ENCODE results near the gene KLHL12.
A peak's percentile ranks its signal among the peaks of the same experiment; 100 is the strongest.
"Not testable (repeated sequence)": the region's sequence is repeated elsewhere in the genome, so short reads cannot be mapped to it uniquely, and the experiment has no call there.

The KLHL12 gene

DNA sequence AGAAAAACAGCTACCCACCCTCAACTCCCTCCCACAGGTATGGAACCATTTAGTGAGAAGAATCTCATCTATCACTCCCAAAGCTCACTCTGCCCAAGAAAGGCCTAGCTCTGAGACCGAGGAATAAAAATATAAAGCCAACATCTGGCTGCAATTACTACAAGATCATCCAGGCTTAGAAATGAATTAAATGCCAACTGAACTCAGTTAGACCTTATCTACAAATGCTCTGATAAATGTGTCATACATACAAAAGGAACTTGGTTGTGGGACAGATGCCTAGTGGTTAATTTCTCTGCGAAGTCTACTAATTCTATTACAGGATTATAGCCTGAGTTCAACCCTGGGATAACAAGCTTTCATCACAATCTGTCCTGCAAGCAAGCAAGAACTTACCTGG, 24.4 kb upstream of the KLHL12 start:
- no peak for DNase-seq

- DNase-seq: no peak
Measured at GRCh38 chr1:202945483-202945882, 18.4 kb upstream of the KLHL12 start.

DNA sequence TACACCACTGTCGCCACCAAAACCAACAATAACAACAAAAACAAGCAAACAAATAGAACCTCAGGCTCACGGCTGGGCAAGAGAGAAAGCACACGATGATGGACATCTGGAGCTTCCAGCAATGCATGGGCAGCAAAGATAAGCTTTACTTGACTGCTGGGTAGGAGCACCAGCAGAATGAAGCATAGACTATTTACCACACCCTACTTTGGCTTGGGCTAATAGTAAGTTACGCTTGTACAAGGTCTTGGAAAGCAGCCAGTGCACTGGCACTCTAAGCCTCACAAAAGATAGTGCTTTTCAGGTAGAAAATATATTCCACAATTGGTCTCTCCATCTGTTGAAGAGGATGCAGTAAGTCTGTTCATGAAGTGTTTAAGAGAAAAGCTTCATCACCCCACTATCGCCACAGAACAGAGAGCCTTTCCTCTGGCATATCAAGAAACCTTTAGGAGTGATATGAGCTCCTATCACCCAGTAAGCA, 17.4 kb upstream of the KLHL12 start:
- no peak for DNase-seq

DNA sequence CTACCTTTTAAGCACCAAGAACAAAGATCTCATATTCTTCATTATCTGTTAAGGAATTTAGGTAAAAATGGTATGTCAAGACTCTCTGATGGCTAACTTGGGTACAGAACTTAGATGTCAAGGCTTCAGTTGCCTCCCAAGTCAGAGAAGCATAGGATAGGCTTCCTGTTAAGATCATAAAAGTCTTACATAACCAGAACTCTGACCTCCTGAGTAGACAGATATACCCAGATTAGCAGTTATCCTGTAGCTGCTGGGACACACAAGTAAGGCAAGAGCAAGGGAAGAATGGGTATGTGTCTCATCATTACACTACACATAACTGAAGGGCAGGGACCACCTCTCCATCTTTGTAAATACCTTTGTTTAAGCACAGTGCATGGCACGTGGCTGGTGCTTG, 15.4 kb upstream of the KLHL12 start:
- no peak for DNase-seq

DNA sequence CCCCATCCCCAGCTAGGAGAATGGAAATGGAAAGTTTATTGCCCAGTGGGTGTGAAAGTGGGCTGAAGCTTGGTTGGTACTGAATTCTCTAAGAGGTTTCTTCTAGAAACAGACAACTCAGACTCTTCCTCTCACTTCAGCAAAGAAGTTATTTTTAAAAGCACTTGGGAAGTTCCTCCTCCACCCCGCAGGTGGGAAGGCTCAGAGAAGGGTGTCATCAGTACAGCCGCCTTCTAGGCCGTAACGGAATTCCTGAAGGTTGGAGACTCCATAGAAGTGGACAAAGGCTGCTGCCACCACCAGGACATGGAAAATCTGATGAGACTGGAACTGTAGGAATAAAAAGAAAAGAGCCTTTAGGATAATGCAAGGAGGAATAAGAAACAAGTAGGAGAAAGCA, 14.3 kb upstream of the KLHL12 start:
- no peak for DNase-seq

DNA sequence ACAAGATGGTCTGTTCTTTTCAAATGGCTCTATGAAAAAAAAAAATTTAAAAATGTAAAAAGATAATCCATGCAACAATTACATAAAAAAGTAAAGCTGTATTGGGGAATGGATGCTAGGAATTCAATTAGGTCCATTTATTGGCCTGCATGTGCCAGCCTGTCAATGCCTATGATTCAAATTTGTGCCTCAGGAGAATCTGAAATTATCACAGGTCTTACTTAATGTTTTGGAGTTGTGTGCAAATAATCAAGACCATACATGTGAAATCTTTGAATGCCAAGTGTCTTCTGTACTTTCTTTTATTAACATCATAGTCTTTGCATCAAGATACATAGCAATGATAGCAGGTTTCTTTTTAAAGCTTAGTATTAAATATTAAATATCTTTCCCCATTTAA, 13.5 kb upstream of the KLHL12 start:
- no peak for DNase-seq

DNA sequence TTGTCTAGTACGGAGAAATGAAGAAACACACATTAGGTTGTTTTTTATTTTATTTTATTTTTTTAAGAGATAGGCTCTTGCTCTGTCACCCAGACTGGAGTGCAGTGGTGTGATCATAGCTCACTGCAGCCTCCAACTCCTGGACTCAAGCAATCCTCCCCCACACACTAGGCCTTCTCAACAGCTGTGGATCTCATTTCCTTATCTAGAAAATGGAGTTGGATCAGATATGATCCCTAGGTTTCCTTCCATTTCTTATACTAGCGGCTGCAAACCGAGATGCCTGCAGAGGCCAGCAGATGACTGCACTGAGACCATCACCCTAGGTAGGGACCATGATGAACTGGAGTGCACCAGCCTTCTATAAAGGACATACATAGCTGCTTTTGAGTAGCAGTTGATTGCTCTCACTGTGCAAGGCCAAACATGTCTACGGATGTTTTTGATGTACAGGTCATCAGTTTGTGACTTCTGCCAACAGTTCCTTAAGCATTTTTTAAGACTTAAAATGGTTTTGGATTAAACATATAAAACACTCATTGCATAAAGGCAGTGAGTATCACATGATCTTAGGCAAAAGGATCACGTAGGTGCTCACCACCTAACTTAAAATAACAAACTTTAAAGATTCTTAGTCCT, 11.4 kb upstream of the KLHL12 start:
- DNase-seq: no peak

DNA sequence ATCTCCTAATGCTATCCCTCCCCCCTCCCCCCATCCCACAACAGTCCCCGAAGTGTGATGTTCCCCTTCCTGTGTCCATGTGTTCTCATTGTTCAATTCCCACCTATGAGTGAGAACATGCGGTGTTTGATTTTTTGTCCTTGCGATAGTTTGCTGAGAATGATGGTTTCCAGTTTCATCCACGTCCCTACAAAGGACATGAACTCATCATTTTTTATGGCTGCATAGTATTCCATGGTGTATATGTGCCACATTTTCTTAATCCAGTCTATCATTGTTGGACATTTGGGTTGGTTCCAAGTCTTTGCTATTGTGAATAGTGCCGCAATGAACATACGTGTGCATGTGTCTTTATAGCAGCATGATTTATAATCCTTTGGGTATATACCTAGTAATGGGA, 9.4 kb upstream of the KLHL12 start:
- DNase-seq: not testable (repeated sequence)

DNA sequence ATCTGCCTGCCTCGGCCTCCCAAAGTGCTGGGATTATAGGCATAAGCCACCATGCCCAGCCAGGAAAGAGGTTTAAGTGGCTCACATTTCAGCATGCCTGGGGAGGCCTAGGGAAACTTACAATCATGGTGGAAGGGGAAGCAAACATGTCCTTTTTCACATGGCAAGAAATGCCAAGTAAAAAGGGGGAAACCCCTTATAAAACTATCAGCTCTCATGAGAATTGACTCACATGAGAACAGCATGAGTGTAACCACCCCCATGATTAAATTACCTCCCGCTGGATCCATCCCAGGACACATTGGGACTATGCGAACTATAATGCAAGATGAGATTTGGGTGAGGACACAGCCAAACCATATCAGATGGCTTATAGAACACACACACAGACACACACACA, 8.8 kb upstream of the KLHL12 start:
- no peak for DNase-seq

DNA sequence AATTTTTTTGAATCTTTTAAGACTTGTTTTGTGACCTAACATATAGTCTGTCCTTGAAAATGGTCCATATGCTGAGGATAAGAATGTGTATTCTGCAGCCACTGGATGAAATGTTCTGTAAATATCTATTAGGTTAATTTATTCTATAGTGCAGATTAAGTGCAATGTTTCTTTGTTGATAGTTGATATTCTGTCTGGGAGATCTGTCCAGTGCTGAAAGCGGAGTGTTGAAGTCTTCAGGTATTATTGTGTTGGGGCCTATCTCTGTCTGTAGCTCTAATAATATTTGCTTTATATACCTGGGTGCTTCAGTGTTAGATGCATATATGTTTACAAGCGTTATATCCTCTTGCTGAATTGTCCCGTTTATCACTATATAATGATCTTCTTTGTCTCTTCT, 7.7 kb upstream of the KLHL12 start:
- no peak for DNase-seq

- DNase-seq: no peak
Measured at GRCh38 chr1:202932476-202932875, 5.4 kb upstream of the KLHL12 start.

GRCh38 chr1:202923533-202923932, 3.5 kb downstream of the KLHL12 start:
- no peak for DNase-seq

GRCh38 chr1:202919615-202920014, 7.4 kb downstream of the KLHL12 start:
- no peak for DNase-seq

DNA sequence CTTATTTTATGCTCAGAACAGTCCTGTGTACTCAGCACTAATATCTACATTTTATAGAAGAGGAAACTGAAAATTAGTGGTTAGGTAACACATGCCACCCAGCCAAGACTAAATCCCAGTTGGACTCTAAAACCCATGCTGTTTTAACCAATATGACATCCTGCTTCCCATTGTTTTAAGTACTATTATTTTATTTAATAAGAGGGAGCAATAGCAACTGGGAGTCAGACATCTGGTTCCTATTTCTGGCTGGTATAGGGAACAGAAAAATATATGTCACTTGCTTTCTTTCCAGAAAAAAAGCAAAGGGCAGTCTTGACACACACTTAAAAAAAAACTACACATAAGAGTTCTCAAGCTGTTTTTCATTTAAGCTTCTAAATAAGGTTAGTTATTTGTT, 11.9 kb downstream of the KLHL12 start:
- DNase-seq: no peak

DNA sequence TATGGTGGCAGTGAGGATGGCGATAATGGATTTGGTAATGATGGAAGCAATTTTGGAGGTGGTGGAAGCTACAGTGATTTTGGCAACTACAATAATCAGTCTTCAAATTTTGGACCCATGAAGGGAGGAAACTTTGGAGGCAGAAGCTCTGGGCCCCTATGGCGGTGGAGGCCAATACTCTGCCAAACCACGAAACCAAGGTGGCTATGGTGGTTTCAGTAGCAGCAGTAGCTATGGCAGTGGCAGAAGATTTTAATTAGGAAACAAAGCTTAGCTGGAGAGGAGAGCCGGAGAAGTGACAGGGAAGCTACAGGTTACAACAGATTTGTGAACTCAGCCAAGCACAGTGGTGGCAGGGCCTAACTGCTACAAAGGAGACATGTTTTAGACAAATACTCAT, 14.6 kb downstream of the KLHL12 start:
- DNase-seq: not testable (repeated sequence)

DNA sequence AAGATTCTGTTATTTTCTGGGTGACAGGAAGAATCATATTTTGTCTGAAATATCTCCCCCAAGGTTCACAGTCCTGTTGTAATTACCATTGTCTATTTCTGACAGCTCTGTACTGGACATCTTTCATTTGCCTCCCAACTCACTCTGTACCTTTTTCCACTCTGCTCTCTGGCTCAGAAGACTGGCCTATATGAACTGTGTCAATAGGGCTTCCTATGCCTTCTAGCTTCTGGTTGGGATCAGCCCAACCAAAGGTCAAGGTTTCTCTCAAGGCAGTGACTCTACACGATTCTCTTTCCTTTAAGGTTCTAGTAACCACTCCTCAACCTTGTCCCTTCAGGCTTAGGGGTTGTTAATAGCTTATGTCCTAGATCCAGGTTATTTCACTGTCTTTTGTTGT, 17.5 kb downstream of the KLHL12 start:
- no peak for DNase-seq

- DNase-seq: no peak
Measured at GRCh38 chr1:202908998-202909397, 18.0 kb downstream of the KLHL12 start.

GRCh38 chr1:202905331-202905730, 21.7 kb downstream of the KLHL12 start:
- DNase-seq: no peak

DNA sequence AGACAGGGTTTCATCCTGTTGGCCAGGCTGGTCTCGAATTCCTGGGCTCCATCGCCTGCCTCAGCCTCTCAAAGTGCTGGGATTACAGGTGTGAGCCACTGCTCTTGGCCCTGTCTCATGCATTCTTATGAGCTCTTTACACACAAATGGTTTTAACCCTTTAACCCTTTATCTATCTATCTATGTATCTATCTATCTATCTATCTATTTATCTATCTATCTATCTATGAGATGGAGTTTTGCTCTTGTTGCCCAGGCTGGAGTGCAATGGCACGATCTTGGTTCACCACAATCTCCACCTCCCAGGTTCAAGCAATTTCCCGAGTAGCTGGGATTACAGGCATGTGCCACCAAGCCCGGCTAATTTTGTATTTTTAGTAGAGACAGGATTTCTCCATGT, 23.2 kb downstream of the KLHL12 start:
- not testable (repeated sequence) for DNase-seq

DNA sequence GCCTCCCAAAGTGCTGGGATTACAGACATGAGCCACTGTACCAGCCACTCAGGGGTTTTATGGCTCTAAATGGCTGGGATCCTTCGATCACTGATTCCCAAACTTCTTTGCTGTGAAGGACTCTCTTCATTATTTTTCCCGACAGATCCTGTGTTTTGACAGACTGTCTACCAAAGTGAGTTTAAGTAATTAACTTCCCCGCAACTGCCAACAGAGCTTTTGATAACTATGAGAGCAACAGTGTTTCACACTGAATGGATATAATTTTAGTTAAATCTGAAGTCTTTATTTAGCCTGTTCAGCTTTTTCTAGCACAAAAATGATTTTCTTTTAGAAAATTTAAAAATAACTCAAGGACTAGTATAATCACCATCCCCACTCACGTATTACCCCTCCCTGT, 25.5 kb downstream of the KLHL12 start:
- DNase-seq: no peak

GRCh38 chr1:202892501-202892900, 34.5 kb downstream of the KLHL12 start:
- no peak for DNase-seq

GRCh38 chr1:202890392-202890791, 36.6 kb downstream of the KLHL12 start:
- DNase-seq: peak; percentile 3

GRCh38 chr1:202888531-202889360, 38.3 kb downstream of the KLHL12 start, which contains the start of gene RABIF:
Gene RABIF (minus strand): TSS chr1:202889149. CDS start chr1:202889098, 51 bp downstream.
- peak; percentile 94 for DNase-seq

GRCh38 chr1:202888221-202888530, 38.9 kb downstream of the KLHL12 start:
- peak; percentile 26 for DNase-seq

Data from fibroblast of skin of scalp (primary cell).